ENCODE results near the gene HOXB13.

HOXB13 gene

DNA sequence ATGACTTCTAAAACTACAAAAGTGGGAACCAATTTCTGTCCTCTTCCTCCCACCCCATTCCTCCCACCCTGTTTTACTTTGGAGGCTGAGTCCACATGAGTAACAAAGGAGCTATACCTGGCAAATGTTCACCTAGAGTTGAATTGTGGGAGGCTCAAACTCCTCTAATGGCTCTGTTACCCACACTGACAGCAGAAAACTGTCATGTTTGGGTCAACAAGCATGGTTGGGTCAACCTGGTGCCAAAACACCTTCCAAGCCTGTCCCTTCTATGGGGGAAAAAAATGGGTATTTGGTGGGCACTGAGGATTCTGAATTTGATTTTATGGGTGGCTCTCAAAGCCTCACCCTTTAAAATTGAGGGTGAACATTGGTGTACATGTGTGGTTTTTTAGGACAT is 12.0 kb upstream of the HOXB13 start:
- H3K4me3 ChIP-seq (replicated peaks in 1 of 2; ENCODE audit: low read depth in 2 of 2, low read length in 2 of 2) = no peak overlapping the region
- DNase-seq (ENCODE audit: low read depth in 2 of 2) = no peak
- TF ChIP-seq CTCF (IDR thresholded peaks at IDR 0.05; ENCODE audit: low read depth, low read length) = no peak

- no peak overlapping the region for H3K4me3 ChIP-seq (replicated peaks in 1 of 2; ENCODE audit: low read depth in 2 of 2, low read length in 2 of 2)
- TF ChIP-seq CTCF (IDR thresholded peaks at IDR 0.05; ENCODE audit: low read depth, low read length) = no peak
- no peak for DNase-seq (ENCODE audit: low read depth in 2 of 2)
Observed at GRCh38 chr17:48738803-48739526, 10.4 kb upstream of the HOXB13 start.

GRCh38 chr17:48738424-48738802 is 9.9 kb upstream of the HOXB13 start:
- no peak for DNase-seq (ENCODE audit: low read depth in 2 of 2)
- H3K4me3 ChIP-seq (replicated peaks in 1 of 2; ENCODE audit: low read depth in 2 of 2, low read length in 2 of 2) = no peak overlapping the region
- TF ChIP-seq CTCF (IDR thresholded peaks at IDR 0.05; ENCODE audit: low read depth, low read length) = no peak

DNA sequence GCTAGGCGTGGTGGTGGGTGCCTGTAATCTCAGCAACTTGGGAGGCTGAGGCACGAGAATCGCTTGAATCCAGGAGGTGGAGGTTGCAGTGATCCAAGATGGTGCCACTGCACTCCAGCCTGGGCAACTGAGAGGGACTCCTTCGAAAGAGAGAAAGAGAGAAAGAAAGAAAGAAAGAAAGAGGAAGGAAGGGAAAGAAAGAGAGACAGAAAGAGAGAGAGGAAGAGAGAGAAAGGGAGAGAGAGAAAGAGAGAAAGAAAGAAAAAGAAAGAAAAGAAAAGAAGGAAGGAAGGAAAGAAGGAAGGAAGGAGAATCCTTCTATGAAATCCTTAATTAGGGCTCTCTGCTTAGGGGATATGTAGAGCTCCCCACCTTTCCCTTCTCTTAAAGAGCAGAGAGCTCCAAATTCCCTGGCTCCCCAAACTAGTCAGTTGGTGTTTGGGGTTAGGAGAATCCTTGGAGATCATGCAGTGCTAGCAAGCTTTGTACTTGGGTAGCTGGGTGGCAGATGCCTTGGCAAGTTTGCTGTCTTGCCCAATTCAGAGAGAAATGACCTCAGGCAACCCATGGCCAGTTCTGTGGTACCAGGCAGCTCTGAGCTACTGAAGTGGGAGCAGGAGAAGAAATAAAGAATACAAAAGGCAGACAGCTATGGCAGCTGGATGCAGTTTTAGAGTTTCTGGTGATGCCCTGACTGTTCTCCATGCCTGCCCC is 8.9 kb upstream of the HOXB13 start:
- no peak for TF ChIP-seq CTCF (IDR thresholded peaks at IDR 0.05; ENCODE audit: low read depth, low read length)
- H3K4me3 ChIP-seq (replicated peaks in 1 of 2; ENCODE audit: low read depth in 2 of 2, low read length in 2 of 2) = no peak overlapping the region
- DNase-seq (ENCODE audit: low read depth in 2 of 2) = no peak

DNA sequence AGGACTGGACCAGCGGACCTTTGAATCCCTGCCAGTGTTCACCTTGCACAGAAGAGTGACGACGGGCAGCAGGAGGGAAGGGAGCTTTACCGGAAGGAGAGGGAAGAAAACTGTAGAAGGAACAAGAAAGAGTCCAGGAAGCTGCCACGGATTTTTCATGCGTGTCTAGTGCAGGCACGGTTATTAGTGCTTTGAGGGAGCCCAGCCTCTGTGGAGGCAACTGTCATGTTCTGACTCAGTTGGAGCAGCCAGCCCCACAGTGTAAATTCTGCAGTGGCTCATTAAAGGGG is 6.5 kb upstream of the HOXB13 start:
- H3K4me3 ChIP-seq (replicated peaks in 1 of 2; ENCODE audit: low read depth in 2 of 2, low read length in 2 of 2) = no peak overlapping the region
- TF ChIP-seq CTCF (IDR thresholded peaks at IDR 0.05; ENCODE audit: low read depth, low read length) = no peak
- no peak for DNase-seq (ENCODE audit: low read depth in 2 of 2)

GRCh38 chr17:48734333-48735061 is 5.9 kb upstream of the HOXB13 start:
- DNase-seq (ENCODE audit: low read depth in 2 of 2) = no peak
- H3K4me3 ChIP-seq (replicated peaks in 1 of 2; ENCODE audit: low read depth in 2 of 2, low read length in 2 of 2) = no peak overlapping the region
- no peak for TF ChIP-seq CTCF (IDR thresholded peaks at IDR 0.05; ENCODE audit: low read depth, low read length)

Measured in cardiac fibroblast (primary cell).